NCI-H1048 (cell line): ENCODE measurements around the gene IGFALS.

Experiments
- DNase-seq: peaks from one replicate; lab custom pipeline; 2025; lab: John Stamatoyannopoulos, UW

IGFALS gene

GRCh38 chr16:1775846-1776671, 17.4 kb downstream of the IGFALS start:
- no peak for DNase-seq

- no peak for DNase-seq
Observed at GRCh38 chr16:1775006-1775845, 18.3 kb downstream of the IGFALS start.

DNA sequence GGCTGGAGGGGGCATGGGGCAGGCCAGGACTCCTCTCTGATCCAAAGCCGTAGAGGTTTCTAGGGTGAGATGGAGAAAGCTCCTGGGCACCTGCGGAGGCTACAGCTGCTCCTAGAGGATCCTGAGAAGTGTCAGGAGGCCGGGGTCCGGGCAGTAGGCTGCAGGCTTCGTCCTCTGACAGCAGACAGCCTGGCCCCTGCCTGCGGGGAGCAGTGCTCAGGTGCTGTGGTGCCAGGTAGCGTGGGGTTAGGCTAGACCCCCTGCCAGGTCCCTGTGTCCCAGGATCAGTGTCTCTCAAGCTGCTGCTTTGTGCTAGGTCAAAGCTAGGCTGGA, 19.1 kb downstream of the IGFALS start:
- no peak for DNase-seq

GRCh38 chr16:1773703-1774447, 19.6 kb downstream of the IGFALS start:
- DNase-seq, result no peak

- peak; percentile 13 for DNase-seq
Observed at GRCh38 chr16:1772908-1773702, 20.4 kb downstream of the IGFALS start, which contains the start of gene MRPS34. Gene MRPS34, minus strand, starts transcription at chr16:1773134. Its CDS starts 15 bp downstream, at chr16:1773119.

DNA sequence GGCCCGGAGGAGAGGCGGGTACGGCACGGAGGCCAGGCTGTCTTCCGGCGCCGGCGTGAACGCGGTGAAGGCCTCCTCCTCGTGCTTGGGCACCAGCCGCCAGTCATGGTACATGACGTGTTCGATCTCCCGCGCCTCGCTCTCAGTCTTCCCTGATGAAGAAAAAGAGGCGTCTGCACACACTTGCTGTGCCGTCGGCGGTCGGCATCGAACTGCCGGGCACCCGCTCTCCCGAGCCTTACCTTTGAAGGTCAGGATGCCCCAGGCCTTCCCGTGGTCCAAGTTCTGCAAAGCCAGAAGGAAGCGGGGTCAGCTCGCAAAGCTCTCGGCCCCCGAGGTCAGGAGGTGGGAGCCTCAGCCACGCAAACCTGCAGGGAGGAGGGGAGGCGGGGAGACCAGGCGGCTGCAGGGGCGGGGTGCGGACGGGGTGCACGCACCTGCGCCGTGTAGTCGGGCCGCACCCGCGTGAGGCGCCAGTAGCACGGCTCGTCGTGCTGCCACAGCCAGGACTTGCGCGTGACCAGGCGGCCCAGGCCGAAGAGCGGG, 21.1 kb downstream of the IGFALS start, which contains the start of gene EME2:
EME2 (plus strand) TSS at position 449 of the 546 bp plus-strand sequence. CDS start 418 bp downstream, outside the sequence.
- no peak for DNase-seq

DNA sequence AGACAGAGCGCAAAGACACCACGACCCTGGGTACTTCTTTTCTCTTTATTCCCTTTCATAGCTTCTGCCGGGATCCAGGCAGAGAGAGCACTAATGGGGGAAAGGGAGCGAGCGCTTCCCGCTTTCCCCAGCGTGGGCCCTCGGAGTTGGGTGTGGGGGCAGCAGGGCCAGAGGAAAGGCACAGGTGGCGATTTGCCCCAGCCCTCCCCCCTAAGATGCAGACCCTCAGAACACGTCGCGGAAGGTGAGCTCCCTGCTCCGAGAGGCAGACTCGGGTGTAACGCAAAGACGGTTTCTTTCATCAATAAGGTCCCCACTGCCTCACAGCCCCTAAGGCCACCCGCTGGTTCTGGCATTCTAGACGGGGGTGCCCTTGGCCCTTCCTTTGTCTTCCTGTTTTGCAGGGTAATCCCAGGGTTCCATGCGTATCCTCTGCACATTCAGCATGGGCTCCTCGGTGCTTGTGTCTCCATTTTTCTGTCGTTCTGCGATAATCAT, 21.6 kb downstream of the IGFALS start:
- DNase-seq, result no peak

DNA sequence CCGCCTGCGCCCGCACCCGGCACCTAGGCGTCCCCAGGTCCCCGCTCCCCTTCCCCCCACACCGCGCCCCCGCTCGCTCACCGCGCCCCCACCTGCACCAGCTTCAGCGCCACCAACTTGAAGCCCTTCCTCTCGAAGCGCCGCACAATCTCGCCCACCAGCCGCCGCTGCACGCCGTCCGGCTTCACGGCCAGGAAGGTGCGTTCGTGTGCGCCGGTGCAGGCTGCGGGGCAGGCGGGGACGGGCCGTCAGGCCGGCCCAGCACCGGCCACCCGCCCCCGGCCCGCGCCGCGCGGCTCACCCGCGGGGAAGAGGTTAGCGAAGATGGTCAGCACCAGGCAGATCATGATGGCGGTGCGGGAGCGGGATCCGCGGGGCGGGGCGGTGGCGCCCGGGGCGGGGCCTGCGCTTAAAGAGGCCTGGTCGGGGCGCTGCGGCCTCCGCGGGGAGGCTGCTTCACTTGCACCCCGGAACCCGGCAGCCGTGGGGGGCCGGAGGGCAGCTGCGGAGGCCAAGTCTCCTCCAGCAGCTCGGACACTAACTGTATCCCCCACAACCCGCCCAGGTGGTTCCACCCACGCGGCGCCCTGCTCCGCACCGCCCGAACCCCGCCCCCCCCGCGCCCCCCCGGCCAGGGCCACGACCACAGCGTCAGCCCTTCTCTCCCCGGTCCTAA, 22.2 kb downstream of the IGFALS start, which contains the start of gene NME3:
NME3 (minus strand) TSS at position 356 of the 676 bp plus-strand sequence; CDS start at position 347, 9 bp downstream.
- no peak for DNase-seq

DNA sequence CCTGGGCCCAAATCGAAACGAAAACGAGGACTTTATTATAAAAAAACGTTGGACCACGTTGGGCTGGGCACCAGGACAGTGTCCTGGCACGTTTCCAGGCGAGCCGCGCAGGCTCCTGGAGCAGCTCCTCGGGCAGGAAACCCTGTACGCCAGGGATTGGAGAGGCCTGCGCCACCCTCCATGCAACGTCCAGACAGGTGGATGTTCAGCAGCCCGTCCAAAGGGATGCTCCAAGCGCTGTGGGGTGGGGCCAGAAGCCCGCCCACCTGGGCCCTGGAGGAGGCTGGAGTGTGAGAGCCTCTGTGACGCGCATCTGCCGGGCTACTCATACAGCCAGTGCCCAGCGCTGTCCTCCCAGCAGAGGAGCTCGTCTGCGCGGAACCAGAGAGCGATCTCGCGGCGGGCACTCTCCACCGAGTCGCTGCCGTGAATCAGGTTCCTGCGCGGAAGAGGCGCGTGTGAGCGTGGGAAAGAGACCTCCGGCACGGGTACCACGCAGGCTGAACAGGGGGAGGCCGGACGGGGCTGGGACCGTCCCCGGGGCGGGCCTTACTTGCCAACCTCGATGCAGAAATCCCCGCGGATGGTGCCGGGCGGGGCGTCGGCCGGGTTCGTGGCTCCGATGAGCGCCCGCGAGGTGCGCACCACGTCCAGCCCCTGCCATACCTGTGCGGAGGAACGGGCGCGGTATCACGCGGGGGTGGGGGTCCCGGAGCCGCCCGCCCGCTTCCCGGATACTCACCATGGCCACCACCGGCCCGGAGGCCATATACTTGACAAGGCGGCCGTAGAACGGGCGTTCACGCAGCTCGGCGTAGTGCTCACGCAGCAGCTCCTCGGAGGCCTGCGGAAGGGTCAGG, 22.9 kb downstream of the IGFALS start:
- DNase-seq, result no peak

- no peak for DNase-seq
Observed at GRCh38 chr16:1769402-1770300, 23.9 kb downstream of the IGFALS start.

GRCh38 chr16:1768767-1769401, 24.6 kb downstream of the IGFALS start:
- no peak for DNase-seq

- no peak for DNase-seq
Observed at GRCh38 chr16:1768061-1768766, 25.3 kb downstream of the IGFALS start.

GRCh38 chr16:1767116-1767994, 26.1 kb downstream of the IGFALS start:
- no peak for DNase-seq

- no peak for DNase-seq
Observed at GRCh38 chr16:1766701-1767100, 26.8 kb downstream of the IGFALS start.

GRCh38 chr16:1766231-1766630, 27.3 kb downstream of the IGFALS start:
- no peak for DNase-seq

DNA sequence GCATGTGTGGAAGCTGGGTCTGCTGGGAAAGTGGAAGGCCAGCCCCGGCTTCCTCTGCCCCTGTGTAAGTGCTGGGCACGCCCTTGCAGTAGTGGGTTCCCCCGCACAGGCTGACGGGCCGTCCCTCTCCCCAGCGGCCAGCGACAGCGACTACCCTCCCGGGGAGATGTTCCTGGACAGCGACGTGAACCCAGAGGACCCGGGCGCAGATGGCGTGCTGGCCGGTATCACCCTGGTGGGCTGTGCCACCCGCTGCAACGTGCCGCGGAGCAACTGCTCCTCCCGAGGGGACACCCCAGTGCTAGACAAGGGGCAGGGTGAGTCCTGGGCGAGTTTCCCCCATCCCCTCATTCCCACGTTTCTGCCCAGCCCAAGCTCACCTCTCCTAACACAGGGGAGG, 27.7 kb downstream of the IGFALS start:
- DNase-seq, result no peak
